Ectodermal cell (in vitro differentiated cells): ENCODE data around the gene OR2T34.
"Not testable (repeated sequence)": the region's sequence is repeated elsewhere in the genome, so short reads cannot be mapped to it uniquely, and the experiment has no call there.

ENCODE experiments used
- H3K27ac ChIP-seq: 2 replicates; pipeline ENCODE4 v1.7.0; 2013; ENCODE audit warnings: mild to moderate bottlenecking, low read depth, low read length; ENCODE audit not compliant: insufficient read depth, poor library complexity, severe bottlenecking
- H3K27me3 ChIP-seq: 2 replicates; pipeline ENCODE4 v1.7.0; 2013; ENCODE audit warnings: mild to moderate bottlenecking, low read length; ENCODE audit not compliant: insufficient read depth, control insufficient read depth, poor library complexity, severe bottlenecking
- H3K36me3 ChIP-seq: one replicate; pipeline ENCODE4 v1.7.0; 2013; ENCODE audit warnings: low read length; ENCODE audit not compliant: control insufficient read depth, insufficient read depth
- H3K4me1 ChIP-seq: one replicate; pipeline ENCODE4 v1.7.0; 2013; ENCODE audit warnings: low read length; ENCODE audit not compliant: control insufficient read depth, insufficient read depth
- H3K4me3 ChIP-seq: 2 replicates; pipeline ENCODE4 v1.7.0; 2013; ENCODE audit warnings: low read depth, low read length, control low read depth; ENCODE audit not compliant: insufficient read depth
- H3K9me3 ChIP-seq: 2 replicates; pipeline ENCODE4 v1.7.0; 2013; ENCODE audit warnings: mild to moderate bottlenecking, low read length, moderate library complexity; ENCODE audit not compliant: control insufficient read depth
- WGBS, 2 experiments: methylation state at CpG; one replicate each; pipeline ENCODE4 v1.1.7; 2013; ENCODE audit warnings: missing lambda C conversion rate in 2 of 2; 5-methylcytosine and 5-hydroxymethylcytosine counted together

Gene OR2T34

DNA sequence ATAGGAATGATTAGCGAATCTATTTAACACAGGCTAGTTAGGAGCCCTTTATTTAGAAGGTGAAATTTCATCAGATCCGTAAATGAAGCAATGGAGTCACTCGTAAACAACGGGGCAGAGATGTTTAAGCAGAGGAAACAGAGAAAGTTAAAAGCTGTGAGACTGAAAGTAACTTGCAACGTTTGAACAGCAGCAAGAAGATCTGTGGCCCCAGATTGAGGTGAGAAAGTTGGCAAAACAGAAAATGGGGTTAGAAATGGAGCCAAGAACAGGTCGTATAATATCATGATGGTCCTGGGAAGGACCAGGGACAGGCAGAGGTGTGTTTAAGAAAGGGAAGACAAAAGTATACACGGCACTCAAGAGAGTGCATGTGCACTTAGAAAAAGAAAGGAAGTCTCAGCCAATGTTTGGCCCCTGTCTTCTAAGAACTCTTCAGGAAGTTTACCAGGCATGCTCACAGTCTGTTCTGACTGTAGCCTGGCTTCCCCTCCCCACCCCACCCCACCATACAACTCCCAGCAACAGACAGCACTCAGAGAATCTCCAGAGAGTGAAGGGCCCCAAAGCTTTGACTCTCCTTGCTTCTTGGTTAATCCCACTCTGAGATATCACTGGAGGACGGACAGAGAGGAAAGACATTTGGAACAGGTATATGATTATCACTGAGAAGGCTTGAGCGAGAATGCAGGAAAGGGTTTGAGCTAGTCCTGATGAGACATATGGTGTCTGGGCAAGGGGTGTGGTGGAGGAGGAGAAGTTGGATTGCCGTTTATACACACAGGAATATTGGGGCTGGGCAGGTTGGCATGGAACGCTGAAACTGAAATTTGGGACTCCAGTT lies 8.8 kb downstream of the OR2T34 start:
- not testable (repeated sequence) for H3K4me1 ChIP-seq, H3K36me3 ChIP-seq, H3K27ac ChIP-seq, H3K27me3 ChIP-seq, H3K9me3 ChIP-seq, H3K4me3 ChIP-seq
- 65 to 69% methylated on average over 9 to 10 of the region's 11 CpGs for WGBS, 2 experiments

DNA sequence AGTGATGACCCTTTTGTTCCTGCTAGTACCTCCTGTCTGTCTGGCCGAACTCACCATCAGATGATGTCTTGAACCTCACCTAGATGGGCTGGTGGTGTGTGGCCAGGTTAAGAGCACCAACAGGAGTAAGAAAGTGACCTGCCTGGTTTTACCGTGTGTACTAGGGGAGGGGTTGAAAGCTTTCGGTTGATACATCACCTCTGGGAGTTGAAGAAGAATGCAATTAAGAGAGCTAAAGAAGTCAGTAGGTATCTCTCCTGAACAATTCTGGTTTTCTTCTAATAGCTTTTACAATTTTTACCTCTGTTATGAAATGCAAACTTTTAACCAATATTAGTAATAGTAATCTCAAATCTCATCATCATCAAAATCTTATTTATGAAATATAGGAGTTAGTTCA lies 11.9 kb downstream of the OR2T34 start, which contains the start of gene OR2T29:
TSS of gene OR2T29 (minus strand) at position 101 of the 400 bp plus-strand sequence. CDS start 3,281 bp downstream, outside the sequence.
- not testable (repeated sequence) for H3K27ac ChIP-seq, H3K9me3 ChIP-seq, H3K36me3 ChIP-seq, H3K4me3 ChIP-seq, H3K4me1 ChIP-seq, H3K27me3 ChIP-seq
- 56 to 64% methylated on average over 1 of the region's 3 CpGs for WGBS, 2 experiments

DNA sequence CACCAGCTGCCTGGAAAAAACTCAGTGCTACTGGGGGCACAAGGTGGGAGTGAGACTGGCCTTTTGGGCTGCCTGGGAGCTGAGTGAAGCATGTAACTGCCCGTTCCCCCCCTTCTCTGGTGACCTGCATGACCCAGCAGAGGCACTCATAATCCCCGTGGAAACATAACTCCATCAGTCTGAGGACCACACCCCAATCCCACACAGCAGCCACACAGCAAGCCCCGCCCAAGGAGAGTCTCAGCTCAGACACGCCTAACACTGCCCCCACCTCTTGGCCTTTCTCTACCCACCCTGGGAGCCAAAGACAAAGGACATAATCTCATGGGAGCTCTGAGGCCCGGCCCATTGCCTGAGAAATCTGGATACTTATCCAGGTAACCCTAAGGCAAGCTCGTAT lies 23.5 kb downstream of the OR2T34 start:
- WGBS, 2 experiments, result no CpG with 5 or more reads among the region's 6 CpGs

DNA sequence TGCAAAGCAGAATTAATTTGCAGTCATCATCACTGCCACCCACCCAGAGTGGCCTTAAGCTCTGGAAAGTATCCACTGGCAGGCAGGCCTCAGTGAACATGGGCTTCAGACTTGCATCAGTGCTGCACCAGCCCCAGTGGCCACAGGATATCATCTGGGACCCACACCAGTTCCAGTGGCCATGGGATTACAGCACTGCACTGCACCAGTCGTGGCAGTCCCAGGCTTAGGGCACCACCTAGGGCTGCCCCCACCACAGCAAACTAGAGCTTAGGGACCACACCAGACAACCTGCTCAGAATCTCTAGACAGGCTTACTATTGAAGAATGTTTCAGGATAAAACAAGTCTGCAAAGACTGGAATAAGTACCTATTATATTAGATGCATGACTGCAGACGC lies 27.2 kb downstream of the OR2T34 start:
- H3K4me3 ChIP-seq, H3K27ac ChIP-seq, H3K36me3 ChIP-seq, H3K27me3 ChIP-seq, H3K4me1 ChIP-seq, H3K9me3 ChIP-seq: not testable (repeated sequence)
- WGBS, 2 experiments, result no CpG with 5 or more reads among the region's 2 CpGs

More for the DNA sequence above, 23.5 kb downstream of the OR2T34 start:
- not testable (repeated sequence) for H3K27ac ChIP-seq, H3K4me3 ChIP-seq, H3K27me3 ChIP-seq, H3K9me3 ChIP-seq, H3K4me1 ChIP-seq, H3K36me3 ChIP-seq

DNA sequence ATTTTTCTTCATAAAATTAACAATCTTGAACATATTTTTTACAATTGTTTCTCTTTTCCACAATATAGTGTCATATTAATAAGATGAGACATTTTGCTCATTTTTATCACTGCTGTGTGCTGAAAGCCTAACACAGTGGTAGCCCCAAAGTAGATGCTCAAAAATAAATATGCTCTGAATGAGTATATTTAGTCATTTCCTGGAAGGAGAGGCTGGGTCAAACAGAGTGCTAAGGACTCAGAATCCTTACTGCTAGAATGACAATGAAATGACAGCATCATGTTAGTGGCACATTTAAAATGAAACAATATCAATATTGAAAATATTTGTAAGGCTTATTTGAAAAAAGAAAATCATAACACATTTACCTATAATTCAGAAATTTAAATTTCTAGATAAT lies 37.1 kb downstream of the OR2T34 start:
- not testable (repeated sequence) for H3K27me3 ChIP-seq, H3K27ac ChIP-seq

More for the DNA sequence above, 37.1 kb downstream of the OR2T34 start:
- not testable (repeated sequence) for H3K4me3 ChIP-seq, H3K36me3 ChIP-seq, H3K4me1 ChIP-seq, H3K9me3 ChIP-seq
